Activated gamma-delta T cell treated with anti-CD3 and anti-CD28 coated beads, Interleukin-2, amount 50 U/mL, for 16 hours (primary cell): Measurements from ENCODE around the gene MGAT5.
"Not testable (repeated sequence)": the region's sequence is repeated elsewhere in the genome, so short reads cannot be mapped to it uniquely, and the experiment has no call there.

Experiments
- DNase-seq: peaks from one replicate; pipeline ENCODE4 v3.0.0-alpha.2; 2020; ENCODE audit warnings: low read depth

MGAT5 gene

GRCh38 chr2:134468776-134469175 lies 214.9 kb downstream of the MGAT5 start:
- no peak for DNase-seq

GRCh38 chr2:134469516-134470115 lies 215.7 kb downstream of the MGAT5 start:
- DNase-seq = no peak

- DNase-seq = no peak
Measured at GRCh38 chr2:134470561-134471168, 216.8 kb downstream of the MGAT5 start.

- not testable (repeated sequence) for DNase-seq
Measured at GRCh38 chr2:134476982-134477381, 223.1 kb downstream of the MGAT5 start.

- DNase-seq = no peak
Measured at GRCh38 chr2:134479696-134480330, 225.9 kb downstream of the MGAT5 start.

- DNase-seq = no peak
Measured at GRCh38 chr2:134482131-134482723, 228.4 kb downstream of the MGAT5 start.

GRCh38 chr2:134482766-134483340 lies 229.0 kb downstream of the MGAT5 start:
- DNase-seq = no peak

GRCh38 chr2:134489732-134490384 lies 236.0 kb downstream of the MGAT5 start:
- no peak for DNase-seq

GRCh38 chr2:134490559-134490958 lies 236.7 kb downstream of the MGAT5 start:
- DNase-seq = no peak

- no peak for DNase-seq
Measured at GRCh38 chr2:134491022-134491421, 237.2 kb downstream of the MGAT5 start.

GRCh38 chr2:134491771-134492441 lies 238.0 kb downstream of the MGAT5 start:
- no peak for DNase-seq

GRCh38 chr2:134493797-134494196 lies 239.9 kb downstream of the MGAT5 start:
- no peak for DNase-seq

- DNase-seq = no peak
Measured at GRCh38 chr2:134498654-134499053, 244.8 kb downstream of the MGAT5 start.

- no peak for DNase-seq
Measured at GRCh38 chr2:134499307-134499926, 245.5 kb downstream of the MGAT5 start.

- DNase-seq = no peak
Measured at GRCh38 chr2:134500211-134500935, 246.5 kb downstream of the MGAT5 start.

GRCh38 chr2:134501476-134502091 lies 247.7 kb downstream of the MGAT5 start:
- DNase-seq = no peak

GRCh38 chr2:134502104-134502503 lies 248.2 kb downstream of the MGAT5 start:
- DNase-seq = no peak
